ENCODE data around the gene GPC3. TPM values are rescaled to one million over a fixed set of nuclear protein-coding genes. Genes with fewer than 3 reads are reported as not detected.

GPC3 gene
- total RNA-seq, 1 experiment from 2014 or later: 32.4 TPM

- TF ChIP-seq ARID4B (CRISPR knock-in tag; IDR thresholded peaks at IDR 0.05; ENCODE audit: borderline replicate concordance) (no peak), ZNF532 (CRISPR knock-in tag; IDR thresholded peaks at IDR 0.05; ENCODE audit: borderline replicate concordance) (no peak), E2F1 (CRISPR knock-in tag; IDR thresholded peaks at IDR 0.05) (no peak), FOXJ3 (CRISPR knock-in tag; IDR thresholded peaks at IDR 0.05; ENCODE audit: borderline replicate concordance) (no peak), ZSCAN18 (CRISPR knock-in tag; IDR thresholded peaks at IDR 0.05) (no peak)
Measured at GRCh38 chrX:133995759-133996158, 10.4 kb upstream of the GPC3 start (continued).

- Mint-ChIP-seq H3K4me1 (no peaks in the 10 kb centered on the region), H3K36me3 (no peaks in the 10 kb centered on the region), H3K9me3 (no peaks in the 10 kb centered on the region), H3K4me3 (no peak overlapping the region), H3K27me3 (ENCODE audit: low read depth) (no peaks in the 10 kb centered on the region), H3K27ac (no peak overlapping the region)
- CTCF ChIA-PET: no interaction called here
- ATAC-seq (no peak), DNase-seq (ENCODE audit: low spot score) (no peak)
- POLR2A ChIA-PET: no interaction called here
- TF ChIP-seq GABPB1 (CRISPR knock-in tag; IDR thresholded peaks at IDR 0.05) (0 out of 2 replicates have a peak, but pooled peaks have one; percentile 26), JAZF1 (CRISPR knock-in tag; IDR thresholded peaks at IDR 0.05) (no peak)
Measured at GRCh38 chrX:133994576-133994975, 9.2 kb upstream of the GPC3 start.

GRCh38 chrX:133992882-133993281, 7.5 kb upstream of the GPC3 start:
- no peak overlapping the region for H3K4me3 Mint-ChIP-seq
- CTCF ChIA-PET: no interaction called here
- DNase-seq (ENCODE audit: low spot score) (no peak), ATAC-seq (no peak)
- no peaks in the 10 kb centered on the region for H3K36me3 Mint-ChIP-seq
- POLR2A ChIA-PET: no interaction called here
- H3K27ac Mint-ChIP-seq: no peak overlapping the region
- H3K9me3 Mint-ChIP-seq: no peaks in the 10 kb centered on the region
- H3K27me3 Mint-ChIP-seq (ENCODE audit: low read depth): no peaks in the 10 kb centered on the region
- peaks cover 3% of the 10 kb centered on the region for H3K4me1 Mint-ChIP-seq
- no peak for TF ChIP-seq ZNF281 (CRISPR knock-in tag; IDR thresholded peaks at IDR 0.05)
